ENCODE measurements around the gene CASTOR1.

- no peak for TF ChIP-seq CTCF (conservative IDR thresholded peaks at IDR 0.05 in 1 of 2, IDR thresholded peaks at IDR 0.05 in 1 of 2; ENCODE audit: extremely low read depth in 1 of 2, insufficient read depth in 1 of 2, low read depth in 1 of 2, low read length in 2 of 2)
- no peak for TF ChIP-seq EZH2 (IDR thresholded peaks at IDR 0.05; ENCODE audit: borderline replicate concordance, low read length)
Observed at GRCh38 chr22:30295576-30295975, 6.3 kb upstream of the CASTOR1 start.
